HEK293T (cell line): ENCODE measurements around the gene CLDN6.
A peak's percentile ranks its signal among the peaks of the same experiment; 100 is the strongest.

Experiments used
- CTCF ChIA-PET: fragments of 350-600 bp; formaldehyde crosslinking; extraction: SDS; loops from one replicate; lab custom pipeline; 2021; ENCODE audit warnings: antibody characterized with exemption, inconsistent platforms; lab: Yijun Ruan, JAX
- POLR2A ChIA-PET: fragments of 350-600 bp; formaldehyde crosslinking; extraction: SDS; loops from one replicate; lab custom pipeline; 2020; ENCODE audit warnings: antibody characterized with exemption, inconsistent platforms; lab: Yijun Ruan, JAX
- DNase-seq: peaks from one replicate; pipeline ENCODE4 v3.0.0; 2012; ENCODE audit warnings: mixed read lengths; ENCODE audit errors: extremely low spot score
- ARNT ChIP-seq: fragments of 450-650 bp; IDR thresholded peaks from 2 replicates; pipeline ENCODE4 v1.6.1; 2017; ENCODE audit warnings: mild to moderate bottlenecking
- BHLHE40 ChIP-seq: fragments of 450-650 bp; IDR thresholded peaks from 2 replicates; pipeline ENCODE4 v1.6.1; 2016; ENCODE audit warnings: mild to moderate bottlenecking, moderate library complexity, borderline replicate concordance
- CTBP1 ChIP-seq: fragments of 450-650 bp; IDR thresholded peaks from 2 replicates; pipeline ENCODE4 v1.6.1; 2016; ENCODE audit warnings: borderline replicate concordance
- ELF4 ChIP-seq: fragments of 450-650 bp; IDR thresholded peaks from 2 replicates; pipeline ENCODE4 v1.6.1; 2017; ENCODE audit warnings: antibody characterized with exemption
- FOXA1 ChIP-seq: fragments of 450-650 bp; IDR thresholded peaks from 2 replicates; pipeline ENCODE4 v1.6.1; 2016; ENCODE audit warnings: mild to moderate bottlenecking
- FOXK2 ChIP-seq: fragments of 450-650 bp; IDR thresholded peaks from 2 replicates; pipeline ENCODE4 v1.6.1; 2016; ENCODE audit warnings: mild to moderate bottlenecking
- FOXM1 ChIP-seq: fragments of 450-650 bp; IDR thresholded peaks from 2 replicates; pipeline ENCODE4 v1.6.1; 2017; ENCODE audit warnings: mild to moderate bottlenecking, borderline replicate concordance
- HDGF ChIP-seq: fragments of 450-650 bp; IDR thresholded peaks from 2 replicates; pipeline ENCODE4 v1.6.1; 2017; ENCODE audit warnings: antibody characterized with exemption, borderline replicate concordance
- L3MBTL2 ChIP-seq: fragments of 450-650 bp; conservative IDR thresholded peaks from 2 replicates; pipeline ENCODE4 v1.6.1; 2016; ENCODE audit warnings: mild to moderate bottlenecking
- LEF1 ChIP-seq: fragments of 450-650 bp; IDR thresholded peaks from 2 replicates; pipeline ENCODE4 v1.6.1; 2017; ENCODE audit warnings: mild to moderate bottlenecking, borderline replicate concordance
- NFRKB ChIP-seq: fragments of 450-650 bp; IDR thresholded peaks from 2 replicates; pipeline ENCODE4 v1.6.1; 2016; ENCODE audit warnings: mild to moderate bottlenecking, moderate library complexity
- SP1 ChIP-seq: fragments of 450-650 bp; IDR thresholded peaks from 2 replicates; pipeline ENCODE4 v1.6.1; 2017
- SUZ12 ChIP-seq: fragments of 450-650 bp; IDR thresholded peaks from 2 replicates; pipeline ENCODE4 v1.6.1; 2016; ENCODE audit warnings: mild to moderate bottlenecking
- TARDBP ChIP-seq: fragments of 450-650 bp; IDR thresholded peaks from 2 replicates; pipeline ENCODE4 v1.6.1; 2016
- ZNF384 ChIP-seq: fragments of 450-650 bp; IDR thresholded peaks from 2 replicates; pipeline ENCODE4 v1.6.1; 2016
- TF ChIP-seq, protein P1 (sequence below): fragments of 450-650 bp; IDR thresholded peaks from 2 replicates; pipeline ENCODE4 v1.6.1; 2016

CLDN6 gene

DNA sequence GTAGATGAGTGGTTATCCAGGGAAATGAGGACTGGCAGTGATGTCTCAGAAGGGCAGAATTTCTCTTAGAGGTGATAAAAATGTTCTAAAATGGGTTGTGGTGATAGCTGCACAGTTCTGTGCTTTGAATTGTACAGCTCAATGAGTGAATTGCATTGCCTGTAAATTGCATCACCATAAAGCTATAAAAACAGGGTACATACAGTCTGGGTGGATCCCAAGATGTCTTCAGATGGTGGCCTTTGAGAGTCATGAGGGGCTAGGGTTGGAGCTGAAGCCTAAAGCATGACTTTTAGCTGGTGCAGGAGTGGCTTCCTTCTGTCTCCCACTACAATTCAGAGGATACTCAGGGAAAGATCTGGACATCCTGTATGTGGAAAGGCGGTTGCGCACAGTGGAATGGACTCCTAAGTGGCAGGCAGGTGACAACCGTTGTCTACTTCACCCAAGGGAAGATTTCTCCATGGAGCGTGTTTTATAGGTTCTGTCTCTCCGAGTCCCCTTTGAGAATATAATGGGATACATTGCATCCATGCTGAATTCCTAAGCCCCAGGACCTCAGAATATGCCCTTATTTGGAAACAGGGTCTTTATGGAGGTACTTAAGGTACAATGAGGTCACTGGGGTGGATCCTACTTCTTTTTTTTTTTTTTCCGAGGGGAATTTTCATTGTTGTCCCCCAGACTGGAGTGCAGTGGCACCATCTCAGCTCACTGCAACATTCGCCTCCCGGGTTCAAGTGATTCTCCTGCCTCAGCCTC, 45.8 kb upstream of the CLDN6 start:
- ChIA-PET POLR2A (interaction anchor here (1.3 to 1.6 kb wide), 2 partner anchors 71 to 84 kb away, joined by 3 to 4 read pairs; partner anchors contain the start of genes PKMYT1 and ZNF213), CTCF (no interaction called here)
- TF ChIP-seq ARNT (no peak), FOXK2 (no peak), FOXM1 (no peak), SP1 (no peak), TARDBP (no peak), ELF4 (no peak), L3MBTL2 (no peak), HDGF (no peak), BHLHE40 (no peak), SUZ12 (no peak), CTBP1 (no peak), ZNF384 (no peak), LEF1 (no peak), FOXA1 (no peak), NFRKB (no peak)
- TF ChIP-seq, protein P1, sequence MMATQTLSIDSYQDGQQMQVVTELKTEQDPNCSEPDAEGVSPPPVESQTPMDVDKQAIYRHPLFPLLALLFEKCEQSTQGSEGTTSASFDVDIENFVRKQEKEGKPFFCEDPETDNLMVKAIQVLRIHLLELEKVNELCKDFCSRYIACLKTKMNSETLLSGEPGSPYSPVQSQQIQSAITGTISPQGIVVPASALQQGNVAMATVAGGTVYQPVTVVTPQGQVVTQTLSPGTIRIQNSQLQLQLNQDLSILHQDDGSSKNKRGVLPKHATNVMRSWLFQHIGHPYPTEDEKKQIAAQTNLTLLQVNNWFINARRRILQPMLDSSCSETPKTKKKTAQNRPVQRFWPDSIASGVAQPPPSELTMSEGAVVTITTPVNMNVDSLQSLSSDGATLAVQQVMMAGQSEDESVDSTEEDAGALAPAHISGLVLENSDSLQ: no peak
- DNase-seq: no peak

DNA sequence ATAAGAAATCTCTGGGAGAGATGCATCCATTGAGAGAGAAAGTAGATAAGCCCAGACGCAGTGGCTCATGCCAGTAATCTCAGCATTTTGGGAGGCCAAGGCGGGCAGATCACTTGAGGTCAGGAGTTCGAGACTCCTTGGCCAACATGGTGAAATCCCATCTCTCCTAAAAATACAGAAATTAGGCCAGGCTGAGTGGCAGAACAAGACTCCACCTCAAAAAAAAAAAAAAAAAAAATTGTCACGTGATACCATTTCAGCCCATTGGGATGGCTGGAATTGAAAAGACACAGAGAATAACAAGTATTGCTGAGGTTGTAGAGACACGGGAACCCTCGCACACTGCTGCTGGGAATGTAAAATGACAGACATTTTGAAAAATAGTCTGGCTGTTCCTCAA, 44.6 kb upstream of the CLDN6 start:
- TF ChIP-seq ELF4 (no peak), CTBP1 (no peak), FOXM1 (no peak), ARNT (no peak), FOXA1 (no peak), TARDBP (no peak), BHLHE40 (no peak), LEF1 (no peak), ZNF384 (no peak; the same call in 1 of the 2 replicates), SP1 (no peak), FOXK2 (no peak)
- TF ChIP-seq, protein P1: no peak
- ChIA-PET CTCF (interaction anchor here (0.6 kb wide), 1 partner anchor 15 kb away, joined by 3 read pairs; no protein-coding TSS in a partner anchor), POLR2A (interaction anchor here (1.3 kb wide), 1 partner anchor 82 kb away, joined by 3 read pairs; the partner anchor contains the start of gene PKMYT1)
- DNase-seq: no peak

DNA sequence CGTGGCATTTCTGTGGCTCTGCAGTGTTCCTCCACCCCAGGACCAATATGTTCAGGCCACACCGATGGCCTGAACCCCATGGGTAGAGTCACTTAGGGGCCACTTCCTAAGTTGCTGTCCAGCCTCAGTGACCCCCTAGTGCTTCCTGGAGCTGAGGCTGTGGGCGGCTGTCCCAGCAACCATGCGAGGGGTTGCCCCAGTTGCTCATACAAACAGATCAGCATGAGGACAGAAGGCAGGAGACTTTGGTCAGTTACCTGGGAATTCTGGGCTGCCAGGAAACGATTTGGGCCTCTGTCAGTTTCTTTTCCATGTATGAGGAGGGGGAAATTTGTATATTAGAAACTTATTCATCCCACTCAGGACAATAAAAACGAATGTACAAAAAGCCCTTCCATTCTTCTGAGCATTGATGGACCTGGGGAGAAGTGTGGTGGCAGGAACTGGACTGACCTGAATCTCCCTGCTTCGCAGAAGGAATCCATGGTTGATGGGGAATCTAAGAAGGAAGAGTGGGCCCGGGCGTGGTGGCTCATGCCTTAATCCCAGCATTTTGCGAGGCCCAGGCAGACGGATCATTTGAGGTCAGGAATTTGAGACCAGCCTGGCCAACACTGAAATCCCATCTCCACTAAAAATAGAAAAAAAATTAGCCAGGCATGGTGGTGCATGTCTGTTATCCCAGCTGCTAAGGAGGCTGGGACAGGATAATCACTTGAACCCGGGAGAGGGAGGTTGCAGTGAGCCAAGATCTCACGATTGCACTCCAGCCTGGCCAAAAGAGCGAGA, 42.5 kb upstream of the CLDN6 start:
- ChIA-PET POLR2A (interaction anchor here (0.9 to 2.6 kb wide), 4 partner anchors 29 to 51 kb away, joined by 3 to 12 read pairs (median 8); partner anchors contain the start of genes HCFC1R1, THOC6 and ZNF205), CTCF (no interaction called here)
- no peak for DNase-seq
- no peak for TF ChIP-seq CTBP1
- no peak for TF ChIP-seq BHLHE40
- no peak for TF ChIP-seq L3MBTL2
- no peak for TF ChIP-seq ZNF384
- no peak for TF ChIP-seq NFRKB
- no peak for TF ChIP-seq FOXA1
- no peak for TF ChIP-seq SP1
- TF ChIP-seq LEF1: no peak
- no peak for TF ChIP-seq ELF4
- TF ChIP-seq FOXK2: no peak

DNA sequence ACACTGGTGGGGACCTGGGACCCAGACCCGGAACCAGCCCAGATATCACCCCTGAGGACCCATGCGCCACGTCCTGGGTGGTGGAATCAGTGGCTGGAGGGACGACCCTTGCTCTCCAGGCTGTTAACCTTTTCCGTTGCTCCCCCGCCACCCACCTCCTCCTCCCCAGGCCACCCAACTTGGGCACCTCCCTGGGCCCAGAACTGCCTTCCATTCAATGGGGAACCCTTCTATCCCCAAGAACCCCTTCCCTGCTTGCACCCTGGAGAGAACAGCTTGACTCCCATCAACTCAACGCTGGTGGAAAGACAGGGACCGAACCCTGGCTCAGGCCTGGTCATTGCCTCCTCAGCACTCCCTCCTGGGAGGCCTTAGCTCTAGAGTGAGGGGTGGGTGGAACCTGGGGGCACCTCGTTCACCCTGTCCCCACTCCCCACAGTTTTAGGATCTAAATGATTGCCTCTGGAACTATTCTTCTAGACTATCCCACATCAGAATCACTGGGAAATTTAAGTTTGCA, 41.8 kb upstream of the CLDN6 start:
- CTCF ChIA-PET: interaction anchor here (0.6 to 2.1 kb wide), 6 partner anchors 10 to 63 kb away, joined by 3 to 14 read pairs (median 4); partner anchors contain the start of gene ZSCAN10
- no peak for DNase-seq
- TF ChIP-seq FOXA1: no peak
- no peak for TF ChIP-seq CTBP1
- TF ChIP-seq, protein P1: no peak
- POLR2A ChIA-PET: interaction anchor here (0.9 to 2.6 kb wide), 10 partner anchors 14 to 88 kb away, joined by 3 to 12 read pairs (median 5); partner anchors contain the start of genes HCFC1R1, THOC6 and ZNF205

DNA sequence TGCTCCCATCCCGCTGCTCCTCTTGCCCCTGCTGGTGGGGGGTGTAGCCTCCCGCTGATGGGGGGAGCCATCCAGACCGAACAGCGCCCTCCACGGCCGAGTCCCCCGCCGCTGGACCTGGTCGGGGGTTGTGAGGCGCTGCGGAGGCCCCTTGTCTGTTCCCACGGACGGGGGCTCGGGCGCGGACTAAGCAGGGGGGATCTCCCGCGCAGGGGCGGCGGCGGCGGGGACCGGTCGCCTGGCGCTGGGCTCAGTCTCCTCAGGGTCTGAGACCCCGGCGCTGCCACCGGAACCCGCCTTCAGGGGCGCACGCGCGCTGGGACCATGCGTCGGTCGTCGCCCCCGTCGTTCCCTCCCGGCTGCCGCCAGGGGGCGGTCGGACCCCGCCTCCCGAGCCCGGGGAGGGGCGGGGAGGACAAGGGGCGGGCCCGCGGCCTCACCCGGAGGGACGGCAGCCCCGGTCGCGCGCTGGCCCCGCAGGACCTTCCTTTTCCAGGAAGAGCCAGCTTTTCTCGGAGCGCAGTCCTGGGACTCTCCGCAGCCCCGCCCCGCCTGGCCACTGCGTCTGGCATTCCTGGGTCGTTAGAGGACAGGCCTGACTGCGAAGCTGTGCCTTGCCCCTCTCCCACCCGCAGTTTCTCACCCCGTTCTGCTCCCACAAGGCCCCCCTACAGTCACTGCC, 41.2 kb upstream of the CLDN6 start:
- ChIA-PET POLR2A (interaction anchor here (0.5 to 2.6 kb wide), 18 partner anchors 10 to 91 kb away, joined by 3 to 12 read pairs (median 4); partner anchors contain the start of genes HCFC1R1, THOC6, TNFRSF12A and ZNF205), CTCF (interaction anchor here (0.6 to 2.1 kb wide), 18 partner anchors 9 to 113 kb away, joined by 3 to 14 read pairs (median 4); partner anchors contain the start of genes ZNF205, ZNF213 and ZSCAN10)
- peak; percentile 95 for DNase-seq
- TF ChIP-seq TARDBP (no peak), CTBP1 (no peak), FOXM1 (no peak), NFRKB (no peak), SUZ12 (no peak), ARNT (no peak), BHLHE40 (no peak), ZNF384 (no peak), FOXA1 (no peak), FOXK2 (no peak), SP1 (no peak)
